Smooth muscle cell (in vitro differentiated cells): ENCODE results near the gene TTLL9. TPM values are rescaled to one million over a fixed set of nuclear protein-coding genes. Genes with fewer than 3 reads are reported as not detected.

Source experiments
- DNase-seq: peaks from one replicate; lab custom pipeline; 2025; ENCODE audit not compliant: unreplicated experiment; lab: John Stamatoyannopoulos, UW
- H2AFZ ChIP-seq: fragments of 200-600 bp; sonication (generic); 2 replicates; pipeline ENCODE4 v1.6.0; 2016; ENCODE audit warnings: antibody characterized with exemption, low read depth, mild to moderate bottlenecking
- H3F3A ChIP-seq: fragments of 200-600 bp; sonication (generic); 2 replicates; pipeline ENCODE4 v1.6.0; 2017; ENCODE audit warnings: antibody characterized with exemption, low read depth
- H3K27ac ChIP-seq: fragments of 200-600 bp; sonication (generic); 2 replicates; pipeline ENCODE4 v1.5.1; 2016; ENCODE audit warnings: low read depth, mild to moderate bottlenecking
- H3K27me3 ChIP-seq: fragments of 200-600 bp; sonication (generic); 2 replicates; pipeline ENCODE4 v1.6.1; 2016; ENCODE audit warnings: low read depth, mild to moderate bottlenecking
- H3K36me3 ChIP-seq: fragments of 200-600 bp; sonication (generic); 2 replicates; pipeline ENCODE4 v1.5.1; 2016; ENCODE audit warnings: low read depth
- H3K4me1 ChIP-seq: fragments of 200-600 bp; sonication (generic); 2 replicates; pipeline ENCODE4 v1.5.1; 2016; ENCODE audit warnings: low read depth
- H3K4me2 ChIP-seq: fragments of 200-600 bp; sonication (generic); 2 replicates; pipeline ENCODE4 v1.6.0; 2016; ENCODE audit warnings: mild to moderate bottlenecking
- H3K4me3 ChIP-seq: fragments of 200-600 bp; sonication (generic); 2 replicates; pipeline ENCODE4 v1.5.1; 2016; ENCODE audit warnings: mild to moderate bottlenecking
- H3K79me2 ChIP-seq: fragments of 200-600 bp; sonication (generic); 2 replicates; pipeline ENCODE4 v1.6.0; 2016; ENCODE audit warnings: low read depth, mild to moderate bottlenecking
- H3K9ac ChIP-seq: fragments of 200-600 bp; sonication (generic); 2 replicates; pipeline ENCODE4 v1.6.0; 2016; ENCODE audit warnings: low read depth
- H3K9me3 ChIP-seq: fragments of 200-600 bp; sonication (generic); replicated peaks from 2 replicates; pipeline ENCODE4 v1.5.1; 2016; ENCODE audit warnings: low read depth
- H4K20me1 ChIP-seq: fragments of 200-600 bp; sonication (generic); 2 replicates; pipeline ENCODE4 v1.6.0; 2016; ENCODE audit warnings: low read depth
- CTCF ChIP-seq: fragments of 200-600 bp; sonication (generic); IDR thresholded peaks from 2 replicates; pipeline ENCODE4 v1.5.1; 2017; ENCODE audit warnings: borderline replicate concordance, mild to moderate bottlenecking, antibody characterized with exemption; ENCODE audit not compliant: insufficient read depth, poor library complexity, severe bottlenecking
- WGBS: methylation state at CpG from one replicate; pipeline ENCODE4 v1.1.7; 2016; ENCODE audit warnings: low lambda C conversion rate; 5-methylcytosine and 5-hydroxymethylcytosine counted together
- polyA plus RNA-seq: library from polyadenylated mRNA; unstranded; fragments of >200 nt; fragmentation: Nextera tagmentation; extraction: Ambion mirVana; gene quantifications from 2 replicates; pipeline ENCODE4 v1.2.1, GENCODE V29; 2016
- total RNA-seq: library from RNA; depleted of rRNA; stranded (reverse); fragments of >200 nt; gene quantifications from 2 replicates; pipeline ENCODE4 v1.2.3, GENCODE V29; 2014

The TTLL9 gene
- total and polyA plus RNA-seq, 2 experiments from 2014 or later, result 0.13 TPM; not detected in 1

- Histone ChIP-seq H3F3A (no peaks in the 10 kb centered on the region), H3K4me2 (no peak overlapping the region), H2AFZ (no peak overlapping the region), H3K4me3 (no peak overlapping the region), H3K27ac (no peak overlapping the region), H3K9ac (no peak overlapping the region), H4K20me1 (no peaks in the 10 kb centered on the region), H3K4me1 (peaks cover 7% of the 10 kb centered on the region), H3K9me3 (no peaks in the 10 kb centered on the region), H3K27me3 (peaks cover 62% of the 10 kb centered on the region), H3K36me3 (no peaks in the 10 kb centered on the region), H3K79me2 (no peaks in the 10 kb centered on the region)
- 80% methylated on average over 5 of the region's 5 CpGs for WGBS
- TF ChIP-seq CTCF, result no peak
- no peak for DNase-seq
Observed at GRCh38 chr20:31969991-31970390, 99.6 kb downstream of the TTLL9 start.

GRCh38 chr20:31972471-31973021, 102.1 kb downstream of the TTLL9 start:
- no peak for TF ChIP-seq CTCF
- no peak for DNase-seq
- WGBS, result 31% methylated on average over 4 of the region's 4 CpGs

GRCh38 chr20:31974296-31974695, 103.9 kb downstream of the TTLL9 start:
- H3K79me2 ChIP-seq, result no peaks in the 10 kb centered on the region
- no peak overlapping the region for H3K4me3 ChIP-seq
- peaks cover 7% of the 10 kb centered on the region for H3K4me1 ChIP-seq
- peaks cover 25% of the 10 kb centered on the region for H3K27me3 ChIP-seq
- H3K9ac ChIP-seq, result no peak overlapping the region
- TF ChIP-seq CTCF, result no peak
- no peak for DNase-seq
- H3K9me3 ChIP-seq, result no peaks in the 10 kb centered on the region
- H4K20me1 ChIP-seq, result no peaks in the 10 kb centered on the region
- WGBS, result 91% methylated on average over 2 of the region's 2 CpGs
- no peak overlapping the region for H3K4me2 ChIP-seq
- H2AFZ ChIP-seq, result no peak overlapping the region
- no peaks in the 10 kb centered on the region for H3K36me3 ChIP-seq
- no peaks in the 10 kb centered on the region for H3F3A ChIP-seq
- no peak overlapping the region for H3K27ac ChIP-seq

More at GRCh38 chr20:31972471-31973021, 102.1 kb downstream of the TTLL9 start:
- peaks cover 36% of the 10 kb centered on the region for H3K27me3 ChIP-seq
- no peaks in the 10 kb centered on the region for H3K36me3 ChIP-seq
- no peak overlapping the region for H3K4me2 ChIP-seq
- no peaks in the 10 kb centered on the region for H3K9me3 ChIP-seq
- H3K9ac ChIP-seq, result no peak overlapping the region
- H3F3A ChIP-seq, result no peaks in the 10 kb centered on the region
- no peaks in the 10 kb centered on the region for H4K20me1 ChIP-seq
- H3K79me2 ChIP-seq, result no peaks in the 10 kb centered on the region
- H3K4me3 ChIP-seq, result no peak overlapping the region
- H2AFZ ChIP-seq, result no peak overlapping the region
- no peak overlapping the region for H3K27ac ChIP-seq
- H3K4me1 ChIP-seq, result peaks cover 7% of the 10 kb centered on the region

- no peak for TF ChIP-seq CTCF
- 43% methylated on average over 10 of the region's 10 CpGs for WGBS
- Histone ChIP-seq H3K79me2 (no peaks in the 10 kb centered on the region), H3K9me3 (no peaks in the 10 kb centered on the region), H3K9ac (no peak overlapping the region), H4K20me1 (no peaks in the 10 kb centered on the region), H3K4me1 (peaks cover 7% of the 10 kb centered on the region), H3K4me3 (no peak overlapping the region), H3K27ac (no peak overlapping the region), H2AFZ (no peak overlapping the region), H3K36me3 (no peaks in the 10 kb centered on the region), H3K27me3 (peaks cover 18% of the 10 kb centered on the region), H3K4me2 (no peak overlapping the region), H3F3A (no peaks in the 10 kb centered on the region)
- DNase-seq, result no peak
Observed at GRCh38 chr20:31974951-31975487, 104.6 kb downstream of the TTLL9 start.
